CD4-positive, alpha-beta T cell treated with Interleukin-15 for 1 hour (primary cell): ENCODE measurements around the gene RAB17.

ENCODE experiments used
- DNase-seq: peaks from one replicate; pipeline ENCODE4 v3.0.0-alpha.2; 2020

The RAB17 gene

GRCh38 chr2:237533668-237534161 is 56.8 kb downstream of the RAB17 start:
- no peak for DNase-seq

- no peak for DNase-seq
These were observed 58.4 kb downstream of the RAB17 start for GRCh38 chr2:237532160-237532559.

GRCh38 chr2:237530472-237531433 is 59.8 kb downstream of the RAB17 start:
- DNase-seq: no peak

- peak; percentile 25 for DNase-seq
These were observed 60.8 kb downstream of the RAB17 start for GRCh38 chr2:237529452-237530402.

GRCh38 chr2:237527766-237528165 is 62.8 kb downstream of the RAB17 start:
- no peak for DNase-seq

GRCh38 chr2:237527233-237527632 is 63.3 kb downstream of the RAB17 start:
- no peak for DNase-seq

- DNase-seq: no peak
These were observed 64.9 kb downstream of the RAB17 start for GRCh38 chr2:237525559-237526157.

- DNase-seq: no peak
These were observed 65.9 kb downstream of the RAB17 start for GRCh38 chr2:237524631-237525030.
